GM12878 (cell line): ENCODE results near the gene KEL. TPM values are rescaled to one million over a fixed set of nuclear protein-coding genes. Genes with fewer than 3 reads are reported as not detected.

ENCODE experiments used
- ATAC-seq: fragments of 200-7000 bp; cut with Tn5 transposase; 3 replicates; pipeline ENCODE4 v1.9.1; 2020; ENCODE audit warnings: mild to moderate bottlenecking, moderate library complexity
- BruUV-seq: library from RNA; stranded (reverse); fragments of 400-500 nt; replicated peaks from 2 replicates; lab custom pipeline; 2021; lab: Mats Ljungman, UMichigan
- CTCF ChIA-PET: fragments of 300-600 bp; sonication (Branson Sonifier 250); formaldehyde crosslinking; extraction: SDS; loops from one replicate; lab custom pipeline; 2021; ENCODE audit warnings: inconsistent platforms; lab: Yijun Ruan, JAX
- POLR2A ChIA-PET: fragments of 350-600 bp; formaldehyde crosslinking; extraction: SDS; loops from one replicate; lab custom pipeline; 2021; ENCODE audit warnings: inconsistent platforms; lab: Charles Lee
- RAD21 ChIA-PET: fragments of 300-600 bp; sonication (Branson Sonifier 250); formaldehyde crosslinking; loops from one replicate; lab custom pipeline; 2023; ENCODE audit warnings: antibody characterized with exemption; ENCODE audit not compliant: unreplicated experiment; lab: Charles Lee
- SMC1A ChIA-PET: fragments of 300-600 bp; sonication (Branson Sonifier 250); formaldehyde crosslinking; loops from one replicate; lab custom pipeline; 2023; ENCODE audit not compliant: unreplicated experiment, uncharacterized antibody; lab: Charles Lee
- DNase-seq: peaks from one replicate; pipeline ENCODE4 v3.0.0-alpha.2; 2011; ENCODE audit warnings: low read depth, low spot score
- FAIRE-seq: peaks from 3 replicates; lab custom pipeline; 2011; peaks lifted over from hg19 to GRCh38; lab: Jason Lieb, UNC
- H2AFZ ChIP-seq: 2 replicates; pipeline ENCODE4 v1.6.0; 2011; ENCODE audit warnings: low read depth, low read length, control low read depth; ENCODE audit not compliant: control insufficient read depth
- H3K27ac ChIP-seq: 2 replicates; pipeline ENCODE4 v1.5.1; 2011; ENCODE audit warnings: control low read depth; ENCODE audit not compliant: control insufficient read depth, insufficient read depth
- H3K27me3 ChIP-seq, 2 experiments: replicated peaks in 1 of 2; 2 replicates each; pipeline versions ENCODE4 v1.6.0 to v1.6.1; 2011; ENCODE audit warnings: low read length in 1 of 2; ENCODE audit not compliant: control insufficient read depth in 2 of 2, insufficient read depth in 2 of 2
- H3K36me3 ChIP-seq, 2 experiments: 2 replicates each; pipeline ENCODE4 v1.5.1; 2011; ENCODE audit warnings: low read length in 1 of 2; ENCODE audit not compliant: control insufficient read depth in 2 of 2, insufficient read depth in 2 of 2
- H3K4me1 ChIP-seq: 2 replicates; pipeline ENCODE4 v1.6.1; 2011; ENCODE audit warnings: mild to moderate bottlenecking, low read length, moderate library complexity, mixed read lengths; ENCODE audit not compliant: control insufficient read depth, insufficient read depth
- H3K4me2 ChIP-seq: 2 replicates; pipeline ENCODE4 v1.6.0; 2011; ENCODE audit warnings: control low read depth; ENCODE audit not compliant: control insufficient read depth, insufficient read depth
- H3K4me3 ChIP-seq: fragments of 200-600 bp; sonication (generic); 2 replicates; pipeline ENCODE4 v1.5.1; 2016
- H3K79me2 ChIP-seq: 2 replicates; pipeline ENCODE4 v1.6.0; 2011; ENCODE audit warnings: low read length; ENCODE audit not compliant: control insufficient read depth, insufficient read depth
- H3K9ac ChIP-seq: 2 replicates; pipeline ENCODE4 v1.8.0; 2011; ENCODE audit warnings: low read length, control low read depth, mixed read lengths; ENCODE audit not compliant: control insufficient read depth, insufficient read depth
- H3K9me3 ChIP-seq: replicated peaks from 3 replicates; pipeline ENCODE4 v1.5.1; 2011; ENCODE audit warnings: mild to moderate bottlenecking, low read length; ENCODE audit not compliant: control insufficient read depth, insufficient read depth
- H4K20me1 ChIP-seq: 2 replicates; pipeline ENCODE4 v1.6.0; 2011; ENCODE audit not compliant: control insufficient read depth, insufficient read depth
- BHLHE40 ChIP-seq, 2 experiments: fragments of 450-650 bp in 1 of 2; IDR thresholded peaks; 2 replicates each; pipeline ENCODE4 v1.6.1; 2011 to 2017; ENCODE audit warnings: low read depth in 2 of 2, borderline replicate concordance in 1 of 2, improper control_type of control experiment in 1 of 2, low read length in 1 of 2, mild to moderate bottlenecking in 1 of 2
- DPF2 ChIP-seq: fragments of 450-650 bp; IDR thresholded peaks from 2 replicates; pipeline ENCODE4 v1.6.1; 2017; ENCODE audit warnings: mild to moderate bottlenecking
- E4F1 ChIP-seq: fragments of 450-650 bp; IDR thresholded peaks from 2 replicates; pipeline ENCODE4 v1.6.1; 2018; ENCODE audit warnings: borderline replicate concordance, mild to moderate bottlenecking; ENCODE audit not compliant: partially characterized antibody
- EP300 ChIP-seq, 2 experiments: fragments of 150-350 bp in 1 of 2; IDR thresholded peaks; 2 replicates each; pipeline ENCODE4 v1.6.1; 2011 to 2012; ENCODE audit warnings: low read depth in 2 of 2, low read length in 2 of 2, borderline replicate concordance in 1 of 2, improper control_type of control experiment in 1 of 2, inconsistent platforms in 1 of 2; ENCODE audit not compliant: control insufficient read depth in 1 of 2
- ESRRA ChIP-seq: IDR thresholded peaks from 2 replicates; pipeline ENCODE4 v1.6.1; 2012; ENCODE audit warnings: mild to moderate bottlenecking, low read length, improper control_type of control experiment
- EZH2 ChIP-seq: IDR thresholded peaks from 2 replicates; pipeline ENCODE4 v1.6.1; 2012; ENCODE audit warnings: low read depth, mild to moderate bottlenecking, control low read depth, inconsistent platforms, low read length, borderline replicate concordance; ENCODE audit not compliant: control insufficient read depth
- IKZF1 ChIP-seq: fragments of 450-650 bp; conservative IDR thresholded peaks from 2 replicates; pipeline ENCODE4 v1.6.1; 2017; ENCODE audit warnings: antibody characterized with exemption, mild to moderate bottlenecking
- IRF4 ChIP-seq: IDR thresholded peaks from 2 replicates; pipeline ENCODE4 v1.6.1; 2011; ENCODE audit warnings: low read depth, low read length
- JUNB ChIP-seq: IDR thresholded peaks from 2 replicates; pipeline ENCODE4 v1.6.1; 2016; ENCODE audit warnings: antibody characterized with exemption, mild to moderate bottlenecking
- JUND ChIP-seq: IDR thresholded peaks from 2 replicates; pipeline ENCODE4 v1.6.1; 2012; ENCODE audit warnings: low read depth, mild to moderate bottlenecking, low read length, improper control_type of control experiment, moderate library complexity
- KAT2A ChIP-seq: conservative IDR thresholded peaks from 2 replicates; pipeline ENCODE4 v1.6.1; 2011; ENCODE audit warnings: low read depth, low read length; ENCODE audit not compliant: control insufficient read depth
- MYB ChIP-seq: fragments of 150-350 bp; IDR thresholded peaks from 2 replicates; pipeline ENCODE4 v1.6.1; 2014; ENCODE audit warnings: mild to moderate bottlenecking, low read depth, low read length, borderline replicate concordance
- MYC ChIP-seq: IDR thresholded peaks from 2 replicates; pipeline ENCODE4 v1.6.1; 2011; ENCODE audit warnings: mild to moderate bottlenecking, low read length, moderate library complexity, inconsistent platforms; ENCODE audit not compliant: insufficient read depth, insufficient replicate concordance, insufficient read length, severe bottlenecking
- NFYA ChIP-seq: IDR thresholded peaks from 2 replicates; pipeline ENCODE4 v1.6.1; 2011; ENCODE audit warnings: low read depth, mild to moderate bottlenecking, low read length, improper control_type of control experiment, borderline replicate concordance
- SREBF1 ChIP-seq: IDR thresholded peaks from 2 replicates; pipeline ENCODE4 v1.6.1; 2012; ENCODE audit warnings: mild to moderate bottlenecking, low read length
- ZNF24 ChIP-seq: fragments of 450-650 bp; IDR thresholded peaks from 2 replicates; pipeline ENCODE4 v1.6.1; 2017; ENCODE audit warnings: antibody characterized with exemption, mild to moderate bottlenecking
- ZNF274 ChIP-seq: IDR thresholded peaks from one replicate; pipeline ENCODE4 v1.8.0; 2011; ENCODE audit not compliant: insufficient read length, insufficient read depth
- ZNF592 ChIP-seq: fragments of 450-650 bp; IDR thresholded peaks from 2 replicates; pipeline ENCODE4 v1.6.1; 2017; ENCODE audit warnings: mild to moderate bottlenecking, moderate library complexity
- ZNF622 ChIP-seq: fragments of 450-650 bp; IDR thresholded peaks from 2 replicates; pipeline ENCODE4 v1.6.1; 2017; ENCODE audit warnings: mild to moderate bottlenecking, inconsistent platforms
- WGBS: methylation state at CpG from one replicate; pipeline ENCODE4 v1.1.6; 2016; ENCODE audit warnings: low lambda C conversion rate; ENCODE audit not compliant: insufficient replicate concordance, insufficient coverage; ENCODE audit errors: missing lambda C conversion rate; 5-methylcytosine and 5-hydroxymethylcytosine counted together
- in situ Hi-C: fragments of 300-500 bp; cut with MboI; formaldehyde crosslinking; loops from 9 replicates; pipeline ENCODE4 v1.14.3; 2018; ENCODE audit warnings: mixed read lengths
- intact Hi-C: fragments of 100-400 bp; cut with micrococcal nuclease; formaldehyde crosslinking; loops from one replicate; pipeline ENCODE4 v1.14.2; 2022; ENCODE audit not compliant: unreplicated experiment
- polyA plus RNA-seq, 11 experiments: library from polyadenylated mRNA; depleted of rRNA in 4 of 11; unstranded in 6 of 11; stranded (reverse) in 5 of 11; fragments of >200 nt; fragmentation: Nextera tagmentation in 4 of 11; fragmentation: Illumina TruSeq in 1 of 11; extraction: Ambion mirVana in 4 of 11; extraction: Trizol in 1 of 11; gene quantifications; 1 replicate in 1 of 11; 2 replicates in 10 of 11; pipeline versions ENCODE4 v1.2.1 to v1.2.3, GENCODE V29; 2011 to 2016; ENCODE audit warnings: inconsistent platforms in 2 of 11, missing spikeins in 2 of 11, low read depth in 1 of 11
- total RNA-seq, 4 experiments: library from RNA; depleted of rRNA in 3 of 4; stranded (reverse); fragments of >200 nt in 3 of 4; fragmentation: Illumina TruSeq in 1 of 4; extraction: Trizol in 1 of 4; gene quantifications; 2 replicates each; pipeline versions ENCODE4 v1.2.1 to v1.2.3, GENCODE V29; 2013 to 2021

The KEL gene
- total and polyA plus RNA-seq, 10 of the 15 experiments (the other 5 are each of a cell fraction or from before 2014, with no cell fraction given), result 0.10 to 0.73 (median 0.23) TPM; not detected in 2

- 39% methylated on average over 2 of the region's 2 CpGs for WGBS
- no peaks in the 10 kb centered on the region for H3K4me1 ChIP-seq
- POLR2A ChIA-PET, result no interaction called here
- no peaks in the 10 kb centered on the region for H3K36me3 ChIP-seq
- CTCF ChIA-PET, result interaction anchor here (0.7 to 19.2 kb wide), 11 partner anchors 11 to 372 kb away, joined by 3 to 434 read pairs (median 8); partner anchors contain the start of genes EPHB6 and TAS2R40
- H3K4me2 ChIP-seq, result no peak overlapping the region
- ATAC-seq (no peak), DNase-seq (no peak), FAIRE-seq (no peak)
- SMC1A ChIA-PET, result interaction anchor here (0.6 to 11.6 kb wide), 8 partner anchors 16 to 911 kb away, joined by 3 to 191 read pairs (median 8); partner anchors contain the start of gene TAS2R40
- no peaks in the 10 kb centered on the region; the same call in 2 of the 3 replicates for H3K9me3 ChIP-seq
- no peaks in the 10 kb centered on the region for H3K27me3 ChIP-seq
- H3K4me3 ChIP-seq, result no peak overlapping the region
- in situ Hi-C loops, result loop anchor here (5.0 kb wide), 2 partner anchors 128 to 373 kb away; no protein-coding TSS in a partner anchor
- no TSS peak for BruUV-seq
- H3K79me2 ChIP-seq, result no peaks in the 10 kb centered on the region
- no peak overlapping the region for H3K27ac ChIP-seq
- H3K9ac ChIP-seq, result no peak overlapping the region
- intact Hi-C loops, result loop anchor here (10.0 kb wide), 2 partner anchors 396 to 414 kb away; no protein-coding TSS in a partner anchor
- no peak overlapping the region for H2AFZ ChIP-seq
- H4K20me1 ChIP-seq, result no peaks in the 10 kb centered on the region
- RAD21 ChIA-PET, result interaction anchor here (0.8 to 2.0 kb wide), 5 partner anchors 128 to 368 kb away, joined by 3 to 9 read pairs (median 5); partner anchors contain the start of gene EPHB6
- no peak for TF ChIP-seq DPF2
- no peak for TF ChIP-seq ZNF622
- TF ChIP-seq E4F1, result no peak
- TF ChIP-seq NFYA, result no peak
- no peak for TF ChIP-seq JUND
- TF ChIP-seq KAT2A, result no peak
- TF ChIP-seq MYC, result no peak
- TF ChIP-seq ZNF24, result no peak
- TF ChIP-seq IRF4, result no peak
- no peak for TF ChIP-seq ZNF592
- TF ChIP-seq EP300 (IDR thresholded peaks at IDR 0.05; ENCODE audit: borderline replicate concordance in 1 of 2, control insufficient read depth in 1 of 2, low read depth in 2 of 2, low read length in 2 of 2), result no peak
- TF ChIP-seq ESRRA, result no peak
- no peak for TF ChIP-seq JUNB
- no peak for TF ChIP-seq BHLHE40 (IDR thresholded peaks at IDR 0.05; ENCODE audit: borderline replicate concordance in 1 of 2, low read depth in 2 of 2, low read length in 1 of 2)
- TF ChIP-seq EZH2, result no peak
- TF ChIP-seq IKZF1, result no peak
- TF ChIP-seq MYB, result no peak
- no peak for TF ChIP-seq ZNF274
- no peak for TF ChIP-seq SREBF1
These were observed 38.5 kb upstream of the KEL start for GRCh38 chr7:143000648-143001047.
